C4-2B (cell line): ENCODE measurements around the gene CRELD2.

Source experiments
- ZFX ChIP-seq: fragments of 450-650 bp; IDR thresholded peaks from 2 replicates; pipeline ENCODE4 v1.6.1; 2017
- TF ChIP-seq, protein P1 (sequence below): fragments of 450-650 bp; conservative IDR thresholded peaks from 2 replicates; pipeline ENCODE4 v1.5.1; 2017; ENCODE audit warnings: mild to moderate bottlenecking

DNA sequence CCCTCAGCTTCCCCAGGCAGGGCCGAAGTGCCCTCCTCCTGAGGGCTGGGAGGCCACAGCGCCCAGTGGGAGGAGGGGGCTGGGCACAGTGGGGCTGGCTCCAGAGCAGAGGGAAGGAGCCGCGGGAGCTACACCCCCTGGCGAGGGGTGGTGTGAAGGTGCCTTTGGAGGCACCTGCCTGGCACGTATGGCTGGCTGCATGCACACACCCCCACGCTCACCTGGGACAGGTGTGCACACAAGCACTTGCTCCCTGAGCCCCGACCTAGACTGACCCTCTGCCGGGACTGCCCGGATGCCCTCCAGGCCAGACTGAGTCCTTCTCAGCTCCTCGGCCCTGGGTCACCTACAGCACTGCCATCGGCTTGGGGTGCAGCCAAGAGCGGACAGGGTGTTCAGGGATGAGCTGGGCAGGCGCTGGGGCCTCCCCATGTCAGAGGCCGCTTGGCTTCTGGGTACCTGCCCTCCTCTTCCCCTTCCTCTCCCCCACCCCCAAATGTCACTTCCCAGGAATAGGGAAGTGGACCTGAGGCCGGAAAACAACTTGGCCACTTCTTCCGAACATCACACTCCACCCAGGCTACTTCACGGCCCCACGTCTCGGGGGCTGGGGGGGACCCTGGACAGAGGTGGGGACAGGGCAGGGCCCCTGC is 34.7 kb downstream of the CRELD2 start:
- TF ChIP-seq, protein P1, sequence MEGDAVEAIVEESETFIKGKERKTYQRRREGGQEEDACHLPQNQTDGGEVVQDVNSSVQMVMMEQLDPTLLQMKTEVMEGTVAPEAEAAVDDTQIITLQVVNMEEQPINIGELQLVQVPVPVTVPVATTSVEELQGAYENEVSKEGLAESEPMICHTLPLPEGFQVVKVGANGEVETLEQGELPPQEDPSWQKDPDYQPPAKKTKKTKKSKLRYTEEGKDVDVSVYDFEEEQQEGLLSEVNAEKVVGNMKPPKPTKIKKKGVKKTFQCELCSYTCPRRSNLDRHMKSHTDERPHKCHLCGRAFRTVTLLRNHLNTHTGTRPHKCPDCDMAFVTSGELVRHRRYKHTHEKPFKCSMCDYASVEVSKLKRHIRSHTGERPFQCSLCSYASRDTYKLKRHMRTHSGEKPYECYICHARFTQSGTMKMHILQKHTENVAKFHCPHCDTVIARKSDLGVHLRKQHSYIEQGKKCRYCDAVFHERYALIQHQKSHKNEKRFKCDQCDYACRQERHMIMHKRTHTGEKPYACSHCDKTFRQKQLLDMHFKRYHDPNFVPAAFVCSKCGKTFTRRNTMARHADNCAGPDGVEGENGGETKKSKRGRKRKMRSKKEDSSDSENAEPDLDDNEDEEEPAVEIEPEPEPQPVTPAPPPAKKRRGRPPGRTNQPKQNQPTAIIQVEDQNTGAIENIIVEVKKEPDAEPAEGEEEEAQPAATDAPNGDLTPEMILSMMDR, result no peak
- no peak for TF ChIP-seq ZFX
